Measurements from ENCODE around the gene ZDHHC8. TPM values are rescaled to one million over a fixed set of nuclear protein-coding genes. Genes with fewer than 3 reads are reported as not detected.

Gene ZDHHC8
- total RNA-seq, 2 donors from 2014 or later: 82.2 to 82.3 TPM

- Histone ChIP-seq H3K9me3 (ENCODE audit: control insufficient read depth, low read length) (no peaks in the 10 kb centered on the region), H3K9ac (ENCODE audit: extremely low read depth, low read length, poor library complexity, severe bottlenecking) (no peak overlapping the region), H3K27ac (ENCODE audit: low read depth, low read length) (no peak overlapping the region), H3K4me1 (ENCODE audit: control insufficient read depth, insufficient read depth, low read length) (peaks cover 18% of the 10 kb centered on the region), H3K36me3 (ENCODE audit: control insufficient read depth, insufficient read depth, low read length) (no peaks in the 10 kb centered on the region), H3K27me3 (ENCODE audit: control insufficient read depth, insufficient read depth, low read length, poor library complexity, severe bottlenecking) (no peaks in the 10 kb centered on the region), H3K4me3 (ENCODE audit: low read length) (no peak overlapping the region)
- WGBS, 2 experiments (ENCODE audit: insufficient coverage in 1 of 2, insufficient read length in 1 of 2): 93% methylated on average over 6 to 12 of the region's 12 CpGs
- Mint-ChIP-seq H3K4me1 (peaks cover 17% of the 10 kb centered on the region), H3K9me3 (no peaks in the 10 kb centered on the region), H3K4me3 (no peak overlapping the region), H3K27me3 (ENCODE audit: insufficient read depth) (no peaks in the 10 kb centered on the region), H3K27ac (no peak overlapping the region), H3K36me3 (ENCODE audit: low read depth) (no peaks in the 10 kb centered on the region)
- DNase-seq: no peak
- no peak for TF ChIP-seq CTCF (conservative IDR thresholded peaks at IDR 0.05)
Observed at GRCh38 chr22:20171288-20172140, 39.9 kb downstream of the ZDHHC8 start.

GRCh38 chr22:20172141-20172613 is 40.6 kb downstream of the ZDHHC8 start:
- Histone ChIP-seq H3K4me3 (ENCODE audit: low read length) (no peak overlapping the region), H3K27me3 (ENCODE audit: control insufficient read depth, insufficient read depth, low read length, poor library complexity, severe bottlenecking) (no peaks in the 10 kb centered on the region), H3K9ac (ENCODE audit: extremely low read depth, low read length, poor library complexity, severe bottlenecking) (no peak overlapping the region), H3K4me1 (ENCODE audit: control insufficient read depth, insufficient read depth, low read length) (peaks cover 18% of the 10 kb centered on the region), H3K27ac (ENCODE audit: low read depth, low read length) (no peak overlapping the region), H3K9me3 (ENCODE audit: control insufficient read depth, low read length) (no peaks in the 10 kb centered on the region), H3K36me3 (ENCODE audit: control insufficient read depth, insufficient read depth, low read length) (no peaks in the 10 kb centered on the region)
- Mint-ChIP-seq H3K4me3 (no peak overlapping the region), H3K4me1 (peaks cover 17% of the 10 kb centered on the region), H3K27me3 (ENCODE audit: insufficient read depth) (no peaks in the 10 kb centered on the region), H3K27ac (no peak overlapping the region), H3K36me3 (ENCODE audit: low read depth) (no peaks in the 10 kb centered on the region), H3K9me3 (no peaks in the 10 kb centered on the region)
- no peak for TF ChIP-seq CTCF (conservative IDR thresholded peaks at IDR 0.05)
- DNase-seq: no peak
- 91 to 92% methylated on average over 2 to 10 of the region's 10 CpGs for WGBS, 2 experiments (ENCODE audit: insufficient coverage in 1 of 2, insufficient read length in 1 of 2)

GRCh38 chr22:20173246-20173645 is 41.6 kb downstream of the ZDHHC8 start:
- no peaks in the 10 kb centered on the region for H3K36me3 ChIP-seq (ENCODE audit: control insufficient read depth, insufficient read depth, low read length)
- whole genome bisulfite sequencing, 2 experiments (ENCODE audit: insufficient coverage in 1 of 2, insufficient read length in 1 of 2): 88 to 91% methylated on average over 4 to 11 of the region's 11 CpGs
- DNase-seq: no peak
- peak overlapping the region; percentile 37 for H3K4me3 Mint-ChIP-seq
- H3K9me3 ChIP-seq (ENCODE audit: control insufficient read depth, low read length): no peaks in the 10 kb centered on the region
- peaks cover 18% of the 10 kb centered on the region for H3K4me1 ChIP-seq (ENCODE audit: control insufficient read depth, insufficient read depth, low read length)
- peak overlapping the region; percentile 91 for H3K27ac Mint-ChIP-seq
- H3K27ac ChIP-seq (ENCODE audit: low read depth, low read length): no peak overlapping the region
- H3K9me3 Mint-ChIP-seq: no peaks in the 10 kb centered on the region
- H3K36me3 Mint-ChIP-seq (ENCODE audit: low read depth): no peaks in the 10 kb centered on the region
- no peak overlapping the region for H3K4me3 ChIP-seq (ENCODE audit: low read length)
- peaks cover 17% of the 10 kb centered on the region for H3K4me1 Mint-ChIP-seq
- no peaks in the 10 kb centered on the region for H3K27me3 ChIP-seq (ENCODE audit: control insufficient read depth, insufficient read depth, low read length, poor library complexity, severe bottlenecking)
- H3K27me3 Mint-ChIP-seq (ENCODE audit: insufficient read depth): no peaks in the 10 kb centered on the region
- H3K9ac ChIP-seq (ENCODE audit: extremely low read depth, low read length, poor library complexity, severe bottlenecking): no peak overlapping the region
- TF ChIP-seq CTCF (conservative IDR thresholded peaks at IDR 0.05): no peak
